GM12892 (cell line): Measurements from ENCODE around the gene FGGY.

Source experiments
- POLR2A ChIP-seq: IDR thresholded peaks from 2 replicates; pipeline ENCODE4 v1.6.1; 2011; ENCODE audit warnings: low read depth, low read length, control low read depth
- POLR2AphosphoS5 ChIP-seq: IDR thresholded peaks from 2 replicates; pipeline ENCODE4 v1.6.1; 2011; ENCODE audit warnings: low read depth, low read length, control low read depth
- TAF1 ChIP-seq: IDR thresholded peaks from 2 replicates; pipeline ENCODE4 v1.6.1; 2011; ENCODE audit warnings: low read depth, mild to moderate bottlenecking, control low read depth, low read length, borderline replicate concordance

DNA sequence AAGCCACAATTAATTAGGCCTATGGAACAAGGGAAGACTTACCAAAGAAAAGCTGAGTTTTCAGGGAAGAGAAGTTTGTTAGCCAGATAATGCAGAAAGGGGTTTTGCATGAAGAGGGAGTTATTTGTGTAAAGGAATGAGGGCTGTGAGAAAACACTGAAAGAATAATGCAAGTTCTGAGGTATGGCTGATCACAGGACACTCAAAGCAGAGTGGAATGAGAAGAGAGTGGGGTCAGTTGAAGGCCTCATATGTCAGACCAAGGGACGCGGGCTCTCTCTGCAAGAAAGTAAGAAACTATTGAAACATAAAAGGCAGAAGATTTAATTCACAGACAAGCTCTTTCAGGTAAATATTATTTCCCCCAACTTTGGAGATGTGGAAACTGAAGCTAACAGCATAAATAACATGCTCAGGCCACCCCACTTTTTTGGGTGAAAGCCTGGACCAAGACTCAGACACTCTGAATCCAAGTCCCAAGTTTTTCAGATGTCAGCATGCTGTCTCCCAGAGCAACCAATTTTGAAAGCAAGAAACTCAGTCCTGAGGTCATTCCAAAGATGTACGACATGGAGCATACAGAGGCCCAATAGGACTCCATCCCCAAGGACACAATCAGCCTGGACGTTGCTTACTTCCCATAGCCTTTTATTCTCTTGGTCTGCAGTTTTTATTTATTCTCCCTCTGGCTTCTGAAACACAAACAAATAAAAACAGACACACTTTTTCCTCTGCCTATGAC is 47.3 kb upstream of the FGGY start:
- TF ChIP-seq POLR2A: no peak
- no peak for TF ChIP-seq POLR2AphosphoS5
- no peak for TF ChIP-seq TAF1
